Endometrium (tissue), 2 donors: ENCODE results near the gene APPBP2.
"Not testable (repeated sequence)": the region's sequence is repeated elsewhere in the genome, so short reads cannot be mapped to it uniquely, and the experiment has no call there.

ENCODE experiments used
- FAIRE-seq: peaks from 2 replicates; lab custom pipeline; 2012; peaks lifted over from hg19 to GRCh38; lab: Jason Lieb, UNC
- donor health status: control.
- donor health status: control.

APPBP2 gene

GRCh38 chr17:60534010-60534555, 8.0 kb upstream of the APPBP2 start:
- no peak for FAIRE-seq

GRCh38 chr17:60529806-60530205, 3.8 kb upstream of the APPBP2 start:
- FAIRE-seq: no peak

- no peak for FAIRE-seq
Observed at GRCh38 chr17:60528828-60529227, 2.8 kb upstream of the APPBP2 start.

GRCh38 chr17:60527701-60528100, 1.7 kb upstream of the APPBP2 start:
- FAIRE-seq: no peak

- no peak for FAIRE-seq
Observed at GRCh38 chr17:60526726-60527125, 684 bp upstream of the APPBP2 start.

GRCh38 chr17:60525328-60525684, 736 bp downstream of the APPBP2 start:
- FAIRE-seq: no peak

GRCh38 chr17:60524463-60525327, 1.3 kb downstream of the APPBP2 start:
- no peak for FAIRE-seq

- no peak for FAIRE-seq
Observed at GRCh38 chr17:60523822-60524221, 2.2 kb downstream of the APPBP2 start.

- no peak for FAIRE-seq
Observed at GRCh38 chr17:60522889-60523626, 3.0 kb downstream of the APPBP2 start.

- no peak for FAIRE-seq
Observed at GRCh38 chr17:60519795-60520194, 6.2 kb downstream of the APPBP2 start.

GRCh38 chr17:60515683-60516082, 10.4 kb downstream of the APPBP2 start:
- FAIRE-seq: not testable (repeated sequence)

- FAIRE-seq: not testable (repeated sequence)
Observed at GRCh38 chr17:60515199-60515598, 10.8 kb downstream of the APPBP2 start.

- FAIRE-seq: no peak
Observed at GRCh38 chr17:60514500-60514899, 11.5 kb downstream of the APPBP2 start.

- FAIRE-seq: no peak
Observed at GRCh38 chr17:60514053-60514452, 12.0 kb downstream of the APPBP2 start.

GRCh38 chr17:60513014-60513413, 13.0 kb downstream of the APPBP2 start:
- FAIRE-seq: no peak

- no peak for FAIRE-seq
Observed at GRCh38 chr17:60510723-60511122, 15.3 kb downstream of the APPBP2 start.

GRCh38 chr17:60510031-60510430, 16.0 kb downstream of the APPBP2 start:
- FAIRE-seq: no peak

GRCh38 chr17:60508384-60508980, 17.6 kb downstream of the APPBP2 start:
- FAIRE-seq: no peak

GRCh38 chr17:60506312-60506711, 19.7 kb downstream of the APPBP2 start:
- FAIRE-seq: no peak

- FAIRE-seq: no peak
Observed at GRCh38 chr17:60502145-60502544, 23.9 kb downstream of the APPBP2 start.

- FAIRE-seq: no peak
Observed at GRCh38 chr17:60501589-60501988, 24.5 kb downstream of the APPBP2 start.

GRCh38 chr17:60496041-60496440, 30.0 kb downstream of the APPBP2 start:
- FAIRE-seq: no peak

GRCh38 chr17:60495260-60495659, 30.8 kb downstream of the APPBP2 start:
- no peak for FAIRE-seq
